Measurements from ENCODE around the gene RAB11FIP3.

The RAB11FIP3 gene

GRCh38 chr16:552171-552570 is 126.7 kb downstream of the RAB11FIP3 start:
- DNase-seq (ENCODE audit: low read depth in 1 of 2, low spot score in 1 of 2), result no peak

DNA sequence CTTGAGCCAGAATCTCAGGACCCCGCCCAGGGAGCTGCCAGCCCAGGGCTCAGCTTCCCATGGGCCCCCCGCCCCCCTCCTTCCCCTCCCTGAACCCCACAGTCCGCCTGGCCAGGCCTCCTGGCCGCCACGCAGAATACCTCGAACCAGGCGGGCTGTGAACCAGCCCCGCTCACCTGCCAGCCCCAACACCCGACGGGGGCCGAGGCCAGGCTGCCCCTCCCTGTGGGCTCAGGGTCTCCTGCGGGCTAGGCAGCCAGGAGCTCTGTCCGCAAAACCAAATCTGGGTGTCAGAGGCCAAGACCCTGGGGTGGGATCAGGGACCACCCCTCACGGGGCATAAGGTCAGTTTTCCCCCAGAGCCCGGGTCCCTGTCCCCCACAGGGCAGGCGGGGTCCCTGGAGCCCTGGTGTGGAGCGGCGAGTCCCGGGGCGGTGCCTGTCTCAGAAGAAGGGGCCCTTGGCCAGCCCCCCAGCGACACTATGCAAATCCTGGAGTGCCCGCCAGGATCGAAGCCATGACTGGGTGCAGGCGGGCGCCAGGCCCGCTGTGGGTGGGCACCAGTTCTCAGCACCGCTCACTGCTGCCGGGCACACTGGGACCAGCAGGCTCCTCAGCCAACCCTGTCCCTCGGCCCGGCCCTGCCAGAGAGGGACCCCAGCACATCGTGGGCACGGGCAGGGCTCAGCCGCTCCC is 128.3 kb downstream of the RAB11FIP3 start:
- no peak for DNase-seq (ENCODE audit: low read depth in 1 of 2, low spot score in 1 of 2)

DNA sequence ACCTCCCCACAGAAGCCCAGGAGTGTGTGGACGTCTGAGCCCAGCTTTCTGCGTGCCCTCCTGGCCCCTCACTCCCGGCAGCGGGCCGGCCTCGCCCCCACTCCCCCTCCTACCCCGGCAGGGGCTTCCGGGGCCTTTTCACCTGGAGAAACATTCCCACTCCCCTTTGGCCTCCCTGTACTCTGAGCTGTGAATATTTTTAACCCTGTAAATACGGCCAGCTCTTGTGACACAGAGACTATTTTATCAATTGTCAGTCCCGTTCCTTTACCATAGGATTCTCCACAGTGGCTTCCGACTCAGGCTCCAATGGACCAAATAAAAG is 128.8 kb downstream of the RAB11FIP3 start:
- no peak for DNase-seq (ENCODE audit: low read depth in 1 of 2, low spot score in 1 of 2)

DNA sequence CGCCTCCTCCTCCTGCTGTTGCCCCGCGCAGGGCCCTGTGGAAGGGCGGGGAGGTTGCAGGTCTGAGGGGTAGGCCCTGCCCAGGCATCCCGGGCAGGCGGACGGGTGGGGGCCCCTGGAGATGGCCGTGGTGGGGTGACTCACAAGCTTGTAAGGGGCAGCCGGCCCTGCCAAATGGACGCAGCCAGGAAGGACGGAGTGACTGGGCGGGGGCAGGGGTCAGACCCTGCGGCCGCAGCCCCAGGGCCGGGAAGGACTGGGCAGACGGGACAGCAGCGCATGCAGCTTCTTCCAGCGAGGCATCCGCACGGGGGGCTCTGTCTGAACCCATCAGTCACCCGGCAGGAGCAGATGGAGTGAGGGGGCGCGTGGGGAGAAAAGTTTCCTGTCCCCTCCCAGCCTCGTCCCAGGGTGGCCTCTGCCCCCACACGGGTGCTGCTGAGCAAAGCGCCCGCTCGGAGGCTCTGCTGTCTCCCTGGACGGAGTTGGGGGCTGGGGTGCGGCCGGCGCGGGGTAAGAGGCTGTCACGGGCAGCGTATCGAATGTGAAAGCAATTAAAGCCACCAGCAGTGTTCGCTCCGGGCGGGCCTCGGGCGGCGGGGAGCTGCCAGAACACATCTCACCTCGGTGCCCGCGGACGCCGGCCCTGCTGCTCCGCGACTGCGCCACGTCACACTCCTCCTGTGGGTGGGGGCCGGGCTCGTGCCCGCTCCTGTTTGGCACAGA is 129.4 kb downstream of the RAB11FIP3 start:
- no peak for DNase-seq (ENCODE audit: low read depth in 1 of 2, low spot score in 1 of 2)

GRCh38 chr16:555528-556473 is 130.4 kb downstream of the RAB11FIP3 start:
- no peak for DNase-seq (ENCODE audit: low read depth in 1 of 2, low spot score in 1 of 2)

DNA sequence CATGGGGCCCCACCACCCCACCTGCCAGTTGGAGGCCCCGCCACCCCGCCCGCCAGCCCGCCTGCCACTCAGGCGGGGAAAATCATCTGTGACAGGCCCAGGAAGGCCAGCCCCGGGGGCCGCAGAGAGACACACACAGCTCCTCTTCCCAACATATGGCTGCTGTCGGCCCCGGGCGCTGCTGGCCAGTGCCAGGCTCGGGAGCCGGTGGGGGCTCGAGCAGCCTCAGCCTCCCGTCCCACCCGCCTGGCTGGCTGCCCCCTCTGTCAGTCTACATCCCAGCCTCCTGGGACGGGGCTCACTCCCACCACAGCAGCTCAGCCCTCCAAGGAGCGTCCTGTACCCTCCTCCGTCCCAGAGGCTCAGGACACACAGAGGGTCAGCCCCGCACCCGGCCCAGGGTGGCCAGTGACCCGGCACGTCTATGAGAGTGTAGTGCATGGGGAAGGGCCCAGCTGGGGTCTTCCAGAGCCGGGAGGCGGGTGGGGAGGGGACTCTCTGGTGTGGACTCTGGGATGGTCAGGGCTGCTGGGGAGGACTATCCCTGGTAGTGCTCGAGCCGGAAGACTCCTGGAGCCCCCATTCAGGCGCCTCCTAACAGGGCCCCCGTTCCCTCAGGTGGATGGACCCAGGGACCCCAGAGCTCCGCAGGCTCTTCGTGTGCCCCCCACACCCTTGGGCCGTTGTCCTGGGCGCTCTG is 131.2 kb downstream of the RAB11FIP3 start:
- DNase-seq (ENCODE audit: low read depth in 1 of 2, low spot score in 1 of 2), result no peak

DNA sequence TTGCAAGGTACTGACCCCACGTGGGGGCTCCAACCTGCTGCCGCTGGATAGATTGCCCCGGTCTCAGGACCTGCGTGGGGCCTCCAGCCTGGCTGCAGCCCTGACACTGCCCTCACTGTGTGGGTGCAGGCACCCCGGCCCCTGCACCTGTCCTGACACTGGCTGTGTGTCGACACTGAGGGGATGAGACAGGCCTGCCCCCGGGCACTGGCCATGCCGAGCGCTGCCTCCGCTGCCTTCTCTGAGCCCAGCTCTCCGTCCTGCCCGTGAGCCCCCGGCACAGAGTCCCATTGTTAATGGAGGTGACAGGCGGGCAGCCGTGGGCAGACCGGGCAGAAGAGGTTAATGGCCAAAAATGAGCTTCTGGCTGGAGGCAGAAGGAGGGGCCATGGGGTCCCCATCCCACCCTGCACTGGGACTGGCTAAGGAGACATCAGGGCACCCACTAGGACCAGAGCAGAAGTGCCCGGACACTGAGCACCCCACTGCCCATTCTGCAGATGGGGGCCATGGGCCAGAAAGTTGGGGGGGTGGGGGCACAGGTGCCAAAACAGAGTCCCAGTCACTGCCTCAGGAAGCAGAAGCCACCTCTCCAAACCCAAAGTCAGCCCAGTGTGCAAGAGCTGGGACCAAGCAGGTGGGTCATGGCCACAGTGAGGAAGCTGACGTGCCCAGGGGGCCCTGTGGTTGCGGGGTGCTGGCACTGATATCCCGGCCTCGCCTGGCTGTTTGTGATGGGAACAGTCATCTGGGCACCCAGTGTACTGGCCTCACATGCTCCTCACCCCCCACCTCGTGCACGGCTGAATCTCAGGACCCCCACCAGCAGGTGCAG is 132.2 kb downstream of the RAB11FIP3 start:
- no peak for DNase-seq (ENCODE audit: low read depth in 1 of 2, low spot score in 1 of 2)

GRCh38 chr16:558298-559020 is 133.0 kb downstream of the RAB11FIP3 start:
- DNase-seq (ENCODE audit: low read depth in 1 of 2, low spot score in 1 of 2), result no peak

DNA sequence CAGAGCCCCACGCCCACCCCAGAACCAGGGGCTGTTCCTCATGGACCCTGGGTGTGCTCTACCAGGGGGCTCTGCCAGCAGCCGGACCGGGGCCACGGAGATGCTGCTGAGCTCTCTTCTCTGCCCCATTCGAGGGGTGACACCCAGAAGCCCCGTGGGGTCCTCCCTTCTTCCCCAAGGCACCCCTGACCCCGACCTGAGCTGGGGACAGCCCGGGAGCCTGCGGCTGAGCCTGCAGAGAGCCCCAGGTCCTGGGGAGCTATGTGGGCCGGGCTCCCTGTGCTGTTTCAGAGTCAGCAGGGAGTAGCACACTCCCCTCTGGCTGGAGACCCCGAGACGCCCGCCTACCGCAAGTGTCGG is 133.6 kb downstream of the RAB11FIP3 start:
- DNase-seq (ENCODE audit: low read depth in 1 of 2, low spot score in 1 of 2), result no peak

DNA sequence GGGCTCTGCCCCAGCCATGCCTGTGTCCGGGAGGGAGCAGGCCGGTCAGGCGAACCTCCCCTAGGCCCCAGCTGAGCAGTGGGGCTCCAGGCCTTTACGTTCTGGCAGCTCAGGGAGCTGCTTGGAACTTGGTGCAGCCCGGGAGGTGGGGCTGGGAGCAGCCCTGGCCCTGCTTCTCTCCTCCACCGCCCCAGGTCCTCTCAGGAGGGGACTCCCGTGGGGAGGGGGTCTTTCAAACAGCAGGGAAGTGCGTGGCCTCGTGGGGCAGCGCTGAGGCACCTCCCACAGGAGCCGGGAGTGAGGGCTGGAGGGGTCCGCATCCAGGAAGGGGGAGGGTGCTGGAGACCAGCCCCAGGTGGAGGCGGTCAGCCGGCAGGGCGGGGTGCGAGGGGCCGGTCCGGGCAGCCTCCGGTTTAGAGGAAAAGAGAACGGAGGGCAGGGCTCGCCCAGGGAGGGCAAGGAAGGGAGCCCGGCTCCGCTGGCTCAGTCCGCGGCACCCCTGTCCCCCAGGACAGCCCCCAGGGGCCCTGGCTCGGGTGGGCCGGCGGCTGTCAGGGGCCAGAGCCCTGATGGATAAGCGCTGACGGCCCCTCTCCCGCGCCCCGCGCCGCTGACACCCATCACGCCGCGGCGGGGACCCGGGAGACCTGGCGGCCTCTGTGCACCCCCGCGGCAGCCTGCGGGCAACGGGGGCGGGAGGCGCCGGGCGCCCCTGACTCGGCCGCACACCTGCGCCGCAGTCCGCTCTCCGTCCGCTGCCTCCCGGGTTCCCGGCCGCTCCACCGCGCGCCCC is 134.2 kb downstream of the RAB11FIP3 start:
- no peak for DNase-seq (ENCODE audit: low read depth in 1 of 2, low spot score in 1 of 2)

GRCh38 chr16:560204-560700 is 134.8 kb downstream of the RAB11FIP3 start, which contains the start of gene PRR35:
TSS of gene PRR35 (plus strand) at chr16:560394. CDS start at chr16:563295, 2,901 bp downstream.
- DNase-seq (ENCODE audit: low read depth in 1 of 2, low spot score in 1 of 2), result no peak

GRCh38 chr16:560701-561412 is 135.4 kb downstream of the RAB11FIP3 start:
- DNase-seq (ENCODE audit: low read depth in 1 of 2, low spot score in 1 of 2), result no peak

- no peak for DNase-seq (ENCODE audit: low read depth in 1 of 2, low spot score in 1 of 2)
Observed at GRCh38 chr16:561413-561794, 136.0 kb downstream of the RAB11FIP3 start.

GRCh38 chr16:561957-562938 is 136.8 kb downstream of the RAB11FIP3 start:
- no peak for DNase-seq (ENCODE audit: low read depth in 1 of 2, low spot score in 1 of 2)

GRCh38 chr16:563072-563644 is 137.7 kb downstream of the RAB11FIP3 start:
- no peak for DNase-seq (ENCODE audit: low read depth in 1 of 2, low spot score in 1 of 2)

DNA sequence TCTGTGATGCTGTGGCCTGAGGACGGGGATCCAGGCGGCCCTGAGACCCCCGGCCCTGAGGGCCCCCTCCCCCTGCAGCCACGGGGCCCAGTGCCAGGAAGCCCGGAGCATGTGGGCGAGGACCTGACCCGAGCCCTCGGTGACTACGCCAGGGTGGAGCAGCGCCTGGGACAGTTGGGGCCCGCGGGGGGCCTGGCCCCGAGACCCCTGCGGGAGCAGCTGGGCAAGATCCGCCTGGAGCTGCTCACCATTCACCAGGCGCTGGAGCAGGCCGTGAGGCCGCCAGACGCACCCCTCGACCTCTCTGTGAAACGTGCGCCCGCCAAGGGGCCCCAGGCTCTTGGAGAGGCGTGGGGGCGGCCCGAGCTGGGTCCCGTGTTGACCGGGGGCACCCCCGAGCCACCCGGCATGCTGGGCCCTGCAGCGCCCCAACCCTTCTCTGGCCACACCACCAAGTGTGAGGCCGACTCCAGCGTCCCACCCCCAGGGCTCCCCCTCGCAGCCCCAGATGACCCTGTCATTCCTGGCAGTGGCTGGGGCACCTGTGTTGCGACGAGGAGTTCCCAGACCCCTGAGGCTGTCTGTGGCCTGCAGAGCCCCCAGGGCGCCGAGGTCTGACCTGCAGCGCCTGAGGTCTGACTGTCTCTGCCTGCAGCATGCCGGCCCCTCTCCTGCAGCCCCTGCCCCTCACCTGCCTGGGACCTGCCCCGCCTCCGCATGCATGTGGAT is 139.4 kb downstream of the RAB11FIP3 start:
- DNase-seq (ENCODE audit: low read depth in 1 of 2, low spot score in 1 of 2), result no peak

Measured in stimulated activated CD4-positive, alpha-beta T cell treated with anti-CD3 and anti-CD28 coated beads, Interleukin-15, amount 100 ng/mL, for 1 hour (primary cell).